Testis (tissue), 3 donors: ENCODE measurements around the gene EXOC7. TPM values are rescaled to one million over a fixed set of nuclear protein-coding genes. Genes with fewer than 3 reads are reported as not detected.

Source experiments
- DNase-seq: peaks from one replicate; pipeline ENCODE4 v3.0.0-alpha.2; 2019
- H3K27ac ChIP-seq, 2 donors: fragments of 200-600 bp; sonication (generic); one replicate each; pipeline ENCODE4 v1.5.1; 2019
- H3K27me3 ChIP-seq: fragments of 200-600 bp; sonication (generic); one replicate; pipeline ENCODE4 v1.5.1; 2019
- H3K36me3 ChIP-seq: fragments of 200-600 bp; sonication (generic); one replicate; pipeline ENCODE4 v1.5.1; 2017; ENCODE audit warnings: low read depth; ENCODE audit errors: missing control alignments
- H3K4me1 ChIP-seq: fragments of 200-600 bp; sonication (generic); one replicate; pipeline ENCODE4 v1.5.1; 2019
- H3K4me3 ChIP-seq, 2 donors: fragments of 200-600 bp; sonication (generic); one replicate each; pipeline ENCODE4 v1.5.1; 2017 to 2019
- H3K9me3 ChIP-seq: fragments of 200-600 bp; sonication (generic); one replicate; pipeline ENCODE4 v1.5.1; 2017
- CTCF ChIP-seq, 3 experiments: fragments of 450-650 bp in 2 of 3; fragments of 200-600 bp in 1 of 3; sonication (generic) in 1 of 3; IDR thresholded peaks; one replicate each; pipeline ENCODE4 v1.5.1; 2016 to 2019; ENCODE audit warnings: antibody characterized with exemption in 3 of 3, mild to moderate bottlenecking in 2 of 3, moderate library complexity in 1 of 3
- POLR2A ChIP-seq: fragments of 450-650 bp; IDR thresholded peaks from one replicate; pipeline ENCODE4 v1.6.1; 2017; ENCODE audit warnings: antibody characterized with exemption, mild to moderate bottlenecking, moderate library complexity
- WGBS, 2 donors: methylation state at CpG; one replicate each; pipeline ENCODE4 v1.1.5; 2018; 5-methylcytosine and 5-hydroxymethylcytosine counted together
- intact Hi-C: fragments of 100-400 bp; cut with DNase I; formaldehyde crosslinking; loops from one replicate; pipeline ENCODE4 v1.15.1; 2023; ENCODE audit warnings: low total_unique reads
- polyA plus RNA-seq: library from polyadenylated mRNA; stranded (reverse); fragments of 350-450 nt; fragmentation: Illumina TruSeq; extraction: RNeasy Lipid Tissue Mini Kit (QIAGEN cat#74804); gene quantifications from one replicate; pipeline ENCODE4 v1.2.3, GENCODE V29; 2014; ENCODE audit warnings: low read depth, low replicate concordance; ENCODE audit not compliant: insufficient read depth
- total RNA-seq, 2 donors: library from RNA; depleted of rRNA; stranded (reverse); fragments of >200 nt; gene quantifications; one replicate each; pipeline ENCODE4 v1.2.3, GENCODE V29; 2016

Gene EXOC7
- total and polyA plus RNA-seq, 3 donors from 2014 or later, result 99.1 to 138 (median 138) TPM

- H3K9me3 ChIP-seq, result no peaks in the 10 kb centered on the region
- intact Hi-C loops, result no loop called here
- H3K27ac ChIP-seq, result no peak overlapping the region
- H3K4me1 ChIP-seq, result peaks cover 7% of the 10 kb centered on the region
- H3K27me3 ChIP-seq, result no peaks in the 10 kb centered on the region
- TF ChIP-seq POLR2A (no peak), CTCF (IDR thresholded peaks at IDR 0.05) (no peak)
- WGBS, 2 donors, result 81 to 82% methylated on average over 19 to 21 of the region's 21 CpGs
- H3K36me3 ChIP-seq, result no peaks in the 10 kb centered on the region
- no peak for DNase-seq
- no peak overlapping the region for H3K4me3 ChIP-seq
These were observed 27.6 kb upstream of the EXOC7 start for GRCh38 chr17:76131051-76131691.

- H3K9me3 ChIP-seq, result no peaks in the 10 kb centered on the region
- no peaks in the 10 kb centered on the region for H3K27me3 ChIP-seq
- DNase-seq, result no peak
- H3K4me3 ChIP-seq, result no peak overlapping the region
- H3K27ac ChIP-seq, result no peak overlapping the region
- intact Hi-C loops, result no loop called here
- 79 to 83% methylated on average over 13 of the region's 13 CpGs for WGBS, 2 donors
- H3K4me1 ChIP-seq, result peaks cover 7% of the 10 kb centered on the region
- TF ChIP-seq POLR2A, result no peak
- no peak for TF ChIP-seq CTCF (IDR thresholded peaks at IDR 0.05)
- H3K36me3 ChIP-seq, result no peaks in the 10 kb centered on the region
These were observed 26.9 kb upstream of the EXOC7 start for GRCh38 chr17:76130473-76130872.

GRCh38 chr17:76125922-76126321 lies 22.3 kb upstream of the EXOC7 start:
- no peaks in the 10 kb centered on the region for H3K9me3 ChIP-seq
- no peak for DNase-seq
- H3K4me3 ChIP-seq, result no peak overlapping the region
- H3K36me3 ChIP-seq, result no peaks in the 10 kb centered on the region
- H3K27ac ChIP-seq, result no peak overlapping the region
- 76 to 100% methylated on average over 1 of the region's 1 CpG for WGBS, 2 donors
- H3K27me3 ChIP-seq, result no peaks in the 10 kb centered on the region
- intact Hi-C loops, result no loop called here
- peaks cover 6% of the 10 kb centered on the region for H3K4me1 ChIP-seq
- TF ChIP-seq CTCF (IDR thresholded peaks at IDR 0.05) (no peak), POLR2A (no peak)

GRCh38 chr17:76125391-76125675 lies 21.7 kb upstream of the EXOC7 start:
- no peak for DNase-seq
- TF ChIP-seq CTCF (IDR thresholded peaks at IDR 0.05) (no peak), POLR2A (no peak)
- no peaks in the 10 kb centered on the region for H3K36me3 ChIP-seq
- peaks cover 6% of the 10 kb centered on the region for H3K4me1 ChIP-seq
- no peaks in the 10 kb centered on the region for H3K9me3 ChIP-seq
- 93 to 95% methylated on average over 5 of the region's 5 CpGs for WGBS, 2 donors
- H3K4me3 ChIP-seq, result no peak overlapping the region
- H3K27me3 ChIP-seq, result no peaks in the 10 kb centered on the region
- no peak overlapping the region for H3K27ac ChIP-seq
- intact Hi-C loops, result no loop called here
